NCI-H1417 (cell line): Measurements from ENCODE around the gene UBASH3A.
"Not testable (repeated sequence)": the region's sequence is repeated elsewhere in the genome, so short reads cannot be mapped to it uniquely, and the experiment has no call there.

Experiments used
- DNase-seq, 3 experiments: peaks; one replicate each; lab custom pipeline; 2025; lab: John Stamatoyannopoulos, UW

Gene UBASH3A

GRCh38 chr21:42467140-42467983 lies 63.7 kb downstream of the UBASH3A start:
- DNase-seq, result peak in 2 of 3 experiments; percentile 44

GRCh38 chr21:42468491-42469131 lies 64.9 kb downstream of the UBASH3A start:
- DNase-seq, result no peak

- DNase-seq, result no peak
Measured at GRCh38 chr21:42469272-42469671, 65.6 kb downstream of the UBASH3A start.

GRCh38 chr21:42469726-42470125 lies 66.0 kb downstream of the UBASH3A start:
- DNase-seq, result not testable (repeated sequence)

- no peak for DNase-seq
Measured at GRCh38 chr21:42471206-42471605, 67.5 kb downstream of the UBASH3A start.

GRCh38 chr21:42471716-42472330 lies 68.1 kb downstream of the UBASH3A start:
- DNase-seq, result no peak

- no peak for DNase-seq
Measured at GRCh38 chr21:42472521-42472920, 68.8 kb downstream of the UBASH3A start.

- no peak for DNase-seq
Measured at GRCh38 chr21:42473498-42474042, 69.9 kb downstream of the UBASH3A start.

- peak in 2 of 3 experiments; percentile 38 for DNase-seq
Measured at GRCh38 chr21:42474043-42474831, 70.5 kb downstream of the UBASH3A start.

GRCh38 chr21:42475036-42475435 lies 71.3 kb downstream of the UBASH3A start:
- no peak for DNase-seq

- DNase-seq, result no peak
Measured at GRCh38 chr21:42475526-42476387, 72.1 kb downstream of the UBASH3A start.

- no peak for DNase-seq
Measured at GRCh38 chr21:42476388-42477331, 73.0 kb downstream of the UBASH3A start.

GRCh38 chr21:42478504-42478903 lies 74.8 kb downstream of the UBASH3A start:
- no peak for DNase-seq

GRCh38 chr21:42479582-42479981 lies 75.9 kb downstream of the UBASH3A start:
- no peak for DNase-seq

- DNase-seq, result no peak
Measured at GRCh38 chr21:42480736-42481135, 77.0 kb downstream of the UBASH3A start.

- no peak for DNase-seq
Measured at GRCh38 chr21:42481169-42481568, 77.5 kb downstream of the UBASH3A start.

GRCh38 chr21:42484966-42485365 lies 81.3 kb downstream of the UBASH3A start:
- DNase-seq, result no peak

- no peak for DNase-seq
Measured at GRCh38 chr21:42486072-42486471, 82.4 kb downstream of the UBASH3A start.

GRCh38 chr21:42486531-42486930 lies 82.8 kb downstream of the UBASH3A start:
- DNase-seq, result no peak
